ENCODE measurements around the gene FAM110D.

DNA sequence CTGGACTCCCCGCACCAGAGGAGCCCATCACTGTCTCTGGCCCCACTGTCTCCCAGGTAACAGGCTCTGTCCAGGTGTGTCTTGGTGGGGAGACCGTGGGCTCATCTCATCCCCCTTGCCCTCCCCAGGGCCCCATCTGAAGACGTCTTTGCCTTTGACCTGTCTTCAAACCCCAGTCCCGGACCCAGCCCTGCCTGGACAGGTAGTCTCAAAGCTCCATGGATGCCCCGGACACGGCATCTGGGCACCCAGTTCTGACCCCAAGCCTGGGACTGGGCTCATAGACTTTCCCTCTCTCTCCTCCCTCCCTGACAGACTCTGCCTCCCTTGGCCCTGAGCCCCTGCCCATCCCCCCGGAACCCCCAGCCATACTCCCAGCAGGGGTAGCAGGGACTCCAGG, 25.2 kb downstream of the FAM110D start:
- TF ChIP-seq, protein P1, sequence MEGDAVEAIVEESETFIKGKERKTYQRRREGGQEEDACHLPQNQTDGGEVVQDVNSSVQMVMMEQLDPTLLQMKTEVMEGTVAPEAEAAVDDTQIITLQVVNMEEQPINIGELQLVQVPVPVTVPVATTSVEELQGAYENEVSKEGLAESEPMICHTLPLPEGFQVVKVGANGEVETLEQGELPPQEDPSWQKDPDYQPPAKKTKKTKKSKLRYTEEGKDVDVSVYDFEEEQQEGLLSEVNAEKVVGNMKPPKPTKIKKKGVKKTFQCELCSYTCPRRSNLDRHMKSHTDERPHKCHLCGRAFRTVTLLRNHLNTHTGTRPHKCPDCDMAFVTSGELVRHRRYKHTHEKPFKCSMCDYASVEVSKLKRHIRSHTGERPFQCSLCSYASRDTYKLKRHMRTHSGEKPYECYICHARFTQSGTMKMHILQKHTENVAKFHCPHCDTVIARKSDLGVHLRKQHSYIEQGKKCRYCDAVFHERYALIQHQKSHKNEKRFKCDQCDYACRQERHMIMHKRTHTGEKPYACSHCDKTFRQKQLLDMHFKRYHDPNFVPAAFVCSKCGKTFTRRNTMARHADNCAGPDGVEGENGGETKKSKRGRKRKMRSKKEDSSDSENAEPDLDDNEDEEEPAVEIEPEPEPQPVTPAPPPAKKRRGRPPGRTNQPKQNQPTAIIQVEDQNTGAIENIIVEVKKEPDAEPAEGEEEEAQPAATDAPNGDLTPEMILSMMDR (IDR thresholded peaks at IDR 0.05; ENCODE audit: insufficient read depth, low read length) = no peak
- no peak for TF ChIP-seq POLR2AphosphoS5 (IDR thresholded peaks at IDR 0.05; ENCODE audit: low read depth)
